Activated CD4-positive, CD25-positive, alpha-beta regulatory T cell treated with anti-CD3 and anti-CD28 coated beads, Interleukin-2, amount 50 U/mL, for 72 hours (primary cell): ENCODE results near the gene IZUMO1R.
"Not testable (repeated sequence)": the region's sequence is repeated elsewhere in the genome, so short reads cannot be mapped to it uniquely, and the experiment has no call there.

Source experiments
- DNase-seq: peaks from one replicate; pipeline ENCODE4 v3.0.0; 2021

The IZUMO1R gene

GRCh38 chr11:94303966-94304958, at the start of gene IZUMO1R:
IZUMO1R (plus strand) TSS chr11:94304580; CDS start chr11:94305637, 1,057 bp downstream.
- no peak for DNase-seq

- no peak for DNase-seq
These were observed 32.5 kb upstream of the IZUMO1R start for GRCh38 chr11:94271885-94272372.

GRCh38 chr11:94272738-94273313, 31.6 kb upstream of the IZUMO1R start:
- no peak for DNase-seq

- DNase-seq: no peak
These were observed 28.4 kb upstream of the IZUMO1R start for GRCh38 chr11:94275961-94276360.

GRCh38 chr11:94276943-94277342, 27.4 kb upstream of the IZUMO1R start:
- DNase-seq: no peak

GRCh38 chr11:94278207-94278606, 26.2 kb upstream of the IZUMO1R start:
- DNase-seq: not testable (repeated sequence)

GRCh38 chr11:94279996-94280395, 24.4 kb upstream of the IZUMO1R start:
- DNase-seq: no peak

GRCh38 chr11:94281324-94281723, 23.1 kb upstream of the IZUMO1R start:
- no peak for DNase-seq

GRCh38 chr11:94283678-94284077, 20.7 kb upstream of the IZUMO1R start:
- DNase-seq: no peak

GRCh38 chr11:94295534-94295933, 8.8 kb upstream of the IZUMO1R start:
- no peak for DNase-seq

- DNase-seq: no peak
These were observed 6.3 kb upstream of the IZUMO1R start for GRCh38 chr11:94297985-94298576.

GRCh38 chr11:94302776-94303175, 1.6 kb upstream of the IZUMO1R start:
- no peak for DNase-seq

- no peak for DNase-seq
These were observed 766 bp downstream of the IZUMO1R start for GRCh38 chr11:94305146-94305545.

- DNase-seq: no peak
These were observed 2.9 kb downstream of the IZUMO1R start for GRCh38 chr11:94307101-94307791.

- DNase-seq: no peak
These were observed 3.6 kb downstream of the IZUMO1R start for GRCh38 chr11:94308024-94308423.

GRCh38 chr11:94309757-94310156, 5.4 kb downstream of the IZUMO1R start:
- no peak for DNase-seq

GRCh38 chr11:94310191-94310875, 6.0 kb downstream of the IZUMO1R start:
- no peak for DNase-seq

- no peak for DNase-seq
These were observed 8.0 kb downstream of the IZUMO1R start for GRCh38 chr11:94312339-94312738.

GRCh38 chr11:94314064-94314463, 9.7 kb downstream of the IZUMO1R start:
- DNase-seq: no peak

GRCh38 chr11:94315664-94316063, 11.3 kb downstream of the IZUMO1R start:
- DNase-seq: no peak

GRCh38 chr11:94322501-94322900, 18.1 kb downstream of the IZUMO1R start:
- DNase-seq: no peak

- DNase-seq: peak; percentile 47
These were observed 21.3 kb downstream of the IZUMO1R start for GRCh38 chr11:94325681-94326080.
